ENCODE data around the gene NELFCD. TPM values are rescaled to one million over a fixed set of nuclear protein-coding genes. Genes with fewer than 3 reads are reported as not detected.

The NELFCD gene
- total RNA-seq, 2 experiments from 2014 or later: 89.0 to 89.5 TPM

Other genes with a start within 250 kb of the NELFCD start
- gene GNAS-AS1, start 130.4 kb upstream of the NELFCD start, total RNA-seq: 1 to 10 TPM; 1.3 to 2.0 TPM
- 100 to 1,000 TPM; 912 to 952 TPM for gene GNAS, start 128.5 kb upstream of the NELFCD start, total RNA-seq
- 10 to 100 TPM; 42.4 to 44.0 TPM for gene CTSZ, start 26.0 kb downstream of the NELFCD start, total RNA-seq
- not detected for gene TUBB1, start 38.2 kb downstream of the NELFCD start, total RNA-seq
- 10 to 100 TPM; 97.8 to 98.8 TPM for gene ATP5F1E, start 51.1 kb downstream of the NELFCD start, total RNA-seq
- 10 to 100 TPM; 80.1 to 81.6 TPM for gene PRELID3B, start 61.5 kb downstream of the NELFCD start, total RNA-seq
- 1 to 10 TPM; 8.6 to 9.2 TPM for gene ZNF831, start 182.6 kb downstream of the NELFCD start, total RNA-seq